Right ventricle myocardium inferior (tissue), 1 donor: Measurements from ENCODE around the gene STK4. TPM values are rescaled to one million over a fixed set of nuclear protein-coding genes. Genes with fewer than 3 reads are reported as not detected.

Experiments
- ATAC-seq: fragments of 200-7000 bp; cut with Tn5 transposase; one replicate; pipeline ENCODE4 v1.9.1; 2020; ENCODE audit warnings: mild to moderate bottlenecking, moderate library complexity
- DNase-seq: peaks from one replicate; pipeline ENCODE4 v3.0.0; 2021; ENCODE audit errors: missing footprints
- intact Hi-C: fragments of 100-400 bp; cut with DNase I; formaldehyde crosslinking; loops from one replicate; pipeline ENCODE4 v1.11.0; 2022
- total RNA-seq: library from RNA; stranded (reverse); fragmentation: NEBNext Ultra II Directional; extraction: Animal tissue kit (Norgen Biotek cat#: 25700); gene quantifications from one replicate; pipeline ENCODE4 v1.2.1, GENCODE V29; 2021
- donor health status: DM: no; HTN: yes; CAD: no; lungs with severe emphysema.

The STK4 gene
- total RNA-seq, 1 donor from 2014 or later: 10.3 TPM

DNA sequence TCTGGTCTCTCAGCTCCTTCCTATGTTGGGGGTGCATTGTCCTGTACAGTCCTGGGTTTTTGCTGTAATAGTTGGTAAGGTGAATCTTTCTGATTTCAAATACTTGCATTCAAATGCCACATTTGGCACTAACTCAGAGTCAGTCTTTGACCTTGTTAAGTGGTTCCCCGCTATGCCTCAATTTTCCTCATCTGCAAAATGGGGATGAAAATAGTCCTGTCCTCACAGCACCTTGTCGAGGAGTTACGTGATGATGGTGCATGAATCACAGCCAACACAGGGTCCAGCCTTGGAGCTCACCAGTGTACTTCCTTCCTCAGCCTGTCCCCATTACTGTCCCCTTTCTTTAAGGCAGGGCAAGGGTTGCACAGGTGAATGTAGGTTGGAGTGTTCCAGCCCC is 147.6 kb downstream of the STK4 start:
- intact Hi-C loops: loop anchor here (5.0 kb wide), 1 partner anchor 72 kb away; no protein-coding TSS in a partner anchor
- ATAC-seq: no peak
- DNase-seq: no peak

- ATAC-seq: no peak
- intact Hi-C loops: loop anchor here (5.0 kb wide), 1 partner anchor 72 kb away; no protein-coding TSS in a partner anchor
These were observed 148.4 kb downstream of the STK4 start, which contains the start of gene WFDC5 for GRCh38 chr20:45114465-45115385. Gene WFDC5, minus strand, starts transcription at chr20:45115174. Its CDS starts 91 bp downstream, at chr20:45115083.

DNA sequence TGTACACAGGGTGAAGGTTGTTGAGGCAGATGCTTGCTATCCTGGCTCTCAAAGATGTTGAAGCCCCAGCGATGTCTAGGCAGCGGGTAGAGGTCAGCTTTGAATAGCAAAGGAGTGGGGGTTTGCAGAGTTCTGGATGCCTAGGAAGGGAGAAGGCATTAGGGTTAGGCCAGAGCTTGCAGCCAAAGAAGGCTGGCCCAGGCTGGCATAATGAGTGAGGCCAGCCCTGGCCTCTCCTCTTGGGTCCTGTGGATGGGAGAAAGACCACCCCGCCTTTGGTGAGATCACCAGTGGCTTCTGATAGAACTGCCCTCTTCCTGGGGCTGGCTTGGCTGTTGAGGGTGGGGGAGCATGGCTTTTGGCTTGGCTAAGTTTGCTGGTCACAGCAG is 149.1 kb downstream of the STK4 start:
- DNase-seq (no peak), ATAC-seq (no peak)
- intact Hi-C loops: no loop called here

More at GRCh38 chr20:45114465-45115385, 148.4 kb downstream of the STK4 start, which contains the start of gene WFDC5:
- DNase-seq: no peak

DNA sequence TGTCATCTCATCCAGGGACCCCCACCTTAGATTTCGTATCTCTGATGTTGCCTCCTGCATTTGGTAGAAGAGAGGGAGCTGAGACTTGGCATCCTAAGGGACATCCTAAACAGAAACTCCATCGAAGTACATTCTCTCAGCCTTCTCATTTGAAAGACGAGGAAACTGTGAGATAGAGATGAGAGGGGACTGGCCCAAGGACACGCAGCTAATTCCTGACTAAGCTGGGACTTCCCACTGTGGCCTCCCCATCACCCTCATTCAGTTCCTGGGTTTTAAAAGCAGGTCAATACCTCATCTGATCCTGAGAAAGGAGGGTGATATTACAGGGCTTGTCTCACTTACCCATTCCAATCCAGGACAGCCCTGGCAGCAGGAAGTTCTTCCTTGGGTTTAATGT is 149.5 kb downstream of the STK4 start:
- no peak for DNase-seq
- ATAC-seq: no peak
- intact Hi-C loops: no loop called here

DNA sequence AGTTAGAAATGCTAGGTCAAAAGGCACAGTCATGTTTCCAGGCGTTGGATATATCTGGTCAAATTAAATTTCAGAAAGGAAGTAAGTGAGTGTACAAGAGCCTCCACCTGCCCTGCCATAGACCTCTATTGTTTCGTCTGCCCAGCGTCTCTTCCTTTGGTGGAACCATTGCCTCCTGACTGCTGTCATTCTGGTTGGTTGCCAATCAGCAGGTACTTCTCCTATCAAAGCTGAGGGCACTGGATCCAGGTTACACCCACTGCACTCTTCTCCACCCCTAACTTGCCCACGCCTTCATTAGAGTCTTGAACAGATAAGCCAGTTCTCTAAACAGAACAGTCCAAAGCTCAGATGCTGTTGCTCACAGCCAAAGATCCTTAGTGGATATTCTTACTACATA is 151.3 kb downstream of the STK4 start:
- DNase-seq (no peak), ATAC-seq (no peak)
- intact Hi-C loops: no loop called here

GRCh38 chr20:45118028-45118427 is 151.7 kb downstream of the STK4 start:
- no peak for DNase-seq
- intact Hi-C loops: no loop called here
- no peak for ATAC-seq

- DNase-seq: no peak
- ATAC-seq: no peak
- intact Hi-C loops: no loop called here
These were observed 153.4 kb downstream of the STK4 start for GRCh38 chr20:45119556-45120266.

GRCh38 chr20:45121388-45121787 is 155.1 kb downstream of the STK4 start:
- ATAC-seq (no peak), DNase-seq (no peak)
- intact Hi-C loops: no loop called here

DNA sequence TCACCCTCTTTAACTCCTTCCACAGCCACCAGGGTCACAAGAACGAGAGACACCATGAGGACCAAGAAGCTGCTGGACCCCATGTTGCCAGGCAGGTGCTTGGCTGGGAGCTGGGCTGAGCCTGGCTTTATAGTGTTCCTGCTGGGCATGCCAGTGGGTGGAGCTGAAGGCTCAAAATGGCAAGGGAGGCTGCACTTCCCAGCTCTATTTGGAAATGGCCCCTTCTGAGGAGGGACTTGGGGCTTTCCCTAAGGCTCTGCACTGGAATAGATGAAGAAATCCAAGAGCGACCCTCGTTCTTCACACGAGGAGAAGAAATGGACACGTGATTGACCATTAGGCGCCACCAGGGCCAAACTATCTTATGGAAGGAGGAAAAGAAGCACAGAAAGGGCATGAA is 158.1 kb downstream of the STK4 start, which contains the start of gene WFDC12:
WFDC12 (minus strand) TSS at position 101 of the 400 bp plus-strand sequence; CDS start at position 83, 18 bp downstream.
- intact Hi-C loops: no loop called here
- no peak for ATAC-seq
- no peak for DNase-seq

DNA sequence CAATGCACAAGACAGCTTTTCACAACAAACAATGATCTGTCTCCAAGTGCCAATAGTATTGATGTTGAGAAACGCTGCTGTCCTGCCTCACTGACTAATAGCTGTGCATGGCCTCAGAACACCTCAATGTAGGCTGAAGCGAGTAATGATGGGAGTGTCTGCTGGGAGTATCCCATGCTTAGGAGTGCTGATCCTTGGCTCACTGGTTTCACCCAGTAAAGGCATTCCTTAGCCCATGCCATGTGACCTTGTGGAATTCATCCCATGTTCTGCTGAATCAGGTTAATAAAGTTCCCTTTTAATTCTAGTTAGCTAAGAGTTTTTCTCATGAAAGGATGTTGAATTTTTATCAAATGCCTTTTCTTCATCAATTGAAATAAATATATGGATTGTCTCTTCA is 161.8 kb downstream of the STK4 start:
- intact Hi-C loops: no loop called here
- ATAC-seq: no peak

More for the DNA sequence above, 161.8 kb downstream of the STK4 start:
- DNase-seq: no peak

Other genes starting within 250 kb of the STK4 start
- gene KCNK15, start 220.6 kb upstream of the STK4 start, total RNA-seq: 0.32 TPM
- not detected for gene RIMS4, start 156.0 kb upstream of the STK4 start, total RNA-seq
- gene YWHAB, start 80.8 kb upstream of the STK4 start, total RNA-seq: 110 TPM
- 2.3 TPM for gene PABPC1L, start 56.5 kb upstream of the STK4 start, total RNA-seq
- gene TOMM34, start 6.1 kb upstream of the STK4 start, total RNA-seq: 10.3 TPM
- not detected for gene KCNS1, start 134.6 kb downstream of the STK4 start, total RNA-seq
- not detected for gene WFDC5, start 148.7 kb downstream of the STK4 start, total RNA-seq
- gene WFDC12, start 158.0 kb downstream of the STK4 start, total RNA-seq: not detected
- not detected for gene PI3, start 208.4 kb downstream of the STK4 start, total RNA-seq
- not detected for gene SEMG1, start 240.5 kb downstream of the STK4 start, total RNA-seq